Left colon (tissue), 2 donors: ENCODE measurements around the gene KCTD14. TPM values are rescaled to one million over a fixed set of nuclear protein-coding genes. Genes with fewer than 3 reads are reported as not detected.
A peak's percentile ranks its signal among the peaks of the same experiment; 100 is the strongest.
"Not testable (repeated sequence)": the region's sequence is repeated elsewhere in the genome, so short reads cannot be mapped to it uniquely, and the experiment has no call there.

ENCODE experiments used
- ATAC-seq: fragments of 200-7000 bp; cut with Tn5 transposase; one replicate; pipeline ENCODE4 v1.9.1; 2020; ENCODE audit warnings: mild to moderate bottlenecking, moderate library complexity
- DNase-seq, 2 donors: peaks; one replicate each; pipeline ENCODE4 v3.0.0-alpha.2; 2020
- intact Hi-C, 2 donors: fragments of 100-400 bp; cut with DNase I in 1 of 2; cut with micrococcal nuclease in 1 of 2; formaldehyde crosslinking; loops; one replicate each; pipeline versions ENCODE4 v1.11.2 to v1.14.0; 2022; cut with DNase I, micrococcal nuclease
- total RNA-seq, 2 donors: library from RNA; stranded (reverse); fragmentation: NEBNext Ultra II Directional; extraction: Animal tissue kit (Norgen Biotek cat#: 25700); gene quantifications; one replicate each; pipeline ENCODE4 v1.2.1, GENCODE V29; 2021
- donor health status: DM: no; HTN: no; CAD: no.
- donor health status: DM: yes; HTN: yes; CAD: no.

KCTD14 gene
- total RNA-seq, 2 donors from 2014 or later: 11.9 to 13.8 TPM

GRCh38 chr11:78032090-78032489 is 9.0 kb upstream of the KCTD14 start:
- intact Hi-C loops: no loop called here
- no peak for DNase-seq
- no peak for ATAC-seq

GRCh38 chr11:78031629-78032028 is 8.6 kb upstream of the KCTD14 start:
- ATAC-seq: no peak
- no peak for DNase-seq
- intact Hi-C loops: no loop called here

GRCh38 chr11:78030429-78031325 is 7.6 kb upstream of the KCTD14 start:
- peak; percentile 94 for ATAC-seq
- intact Hi-C loops: no loop called here

GRCh38 chr11:78028423-78028822 is 5.3 kb upstream of the KCTD14 start:
- DNase-seq, ATAC-seq, intact Hi-C loops: not testable (repeated sequence)

More at GRCh38 chr11:78030429-78031325, 7.6 kb upstream of the KCTD14 start:
- peak; percentile 69 to 74 for DNase-seq

GRCh38 chr11:78027759-78028158 is 4.7 kb upstream of the KCTD14 start:
- no peak for ATAC-seq
- intact Hi-C loops: no loop called here
- no peak for DNase-seq

GRCh38 chr11:78025378-78025777 is 2.3 kb upstream of the KCTD14 start:
- ATAC-seq (no peak), DNase-seq (no peak)
- intact Hi-C loops: no loop called here

- intact Hi-C loops: no loop called here
- ATAC-seq (peak; percentile 10), DNase-seq (no peak)
Observed at GRCh38 chr11:78023426-78023825, 350 bp upstream of the KCTD14 start.

GRCh38 chr11:78021611-78022010 is 1.5 kb downstream of the KCTD14 start:
- intact Hi-C loops: no loop called here
- ATAC-seq: no peak
- DNase-seq: no peak

GRCh38 chr11:78020246-78020645 is 2.8 kb downstream of the KCTD14 start:
- intact Hi-C loops: no loop called here
- DNase-seq: no peak
- ATAC-seq: no peak

- no peak for DNase-seq
- intact Hi-C loops: no loop called here
- ATAC-seq: no peak
Observed at GRCh38 chr11:78019808-78020207, 3.3 kb downstream of the KCTD14 start.

GRCh38 chr11:78015878-78016277 is 7.2 kb downstream of the KCTD14 start:
- ATAC-seq (no peak), DNase-seq (no peak)

GRCh38 chr11:78014937-78015520 is 8.0 kb downstream of the KCTD14 start:
- intact Hi-C loops, ATAC-seq, DNase-seq: not testable (repeated sequence)

More at GRCh38 chr11:78015878-78016277, 7.2 kb downstream of the KCTD14 start:
- intact Hi-C loops: no loop called here

GRCh38 chr11:78011301-78011700 is 11.8 kb downstream of the KCTD14 start:
- intact Hi-C loops: no loop called here
- no peak for DNase-seq
- ATAC-seq: no peak

- intact Hi-C loops: no loop called here
- no peak for DNase-seq
- ATAC-seq: no peak
Observed at GRCh38 chr11:78010755-78011154, 12.3 kb downstream of the KCTD14 start.

- intact Hi-C loops: no loop called here
- no peak for ATAC-seq
Observed at GRCh38 chr11:78010304-78010703, 12.8 kb downstream of the KCTD14 start.

GRCh38 chr11:78009062-78009461 is 14.0 kb downstream of the KCTD14 start:
- intact Hi-C loops: no loop called here
- ATAC-seq (no peak), DNase-seq (no peak)

More at GRCh38 chr11:78010304-78010703, 12.8 kb downstream of the KCTD14 start:
- DNase-seq: no peak

GRCh38 chr11:78000193-78000592 is 22.9 kb downstream of the KCTD14 start:
- ATAC-seq (peak; percentile 87), DNase-seq (peak in 1 of 2 donors; percentile 15)
- intact Hi-C loops: no loop called here

- ATAC-seq (no peak), DNase-seq (no peak)
- intact Hi-C loops: no loop called here
Observed at GRCh38 chr11:77999446-78000030, 23.5 kb downstream of the KCTD14 start.

GRCh38 chr11:77994434-77995362 is 28.4 kb downstream of the KCTD14 start, which contains the start of gene INTS4:
TSS of gene INTS4 (minus strand) at chr11:77994668. CDS start at chr11:77994643, 25 bp downstream.
- ATAC-seq (peak; percentile 98), DNase-seq (peak; percentile 98 to 100)
- intact Hi-C loops: no loop called here
